HCT116 (cell line): ENCODE results near the gene SKAP1.

Experiments used
- ATF3 ChIP-seq: IDR thresholded peaks from 2 replicates; pipeline ENCODE4 v1.6.1; 2012
- CEBPB ChIP-seq: IDR thresholded peaks from 2 replicates; pipeline ENCODE4 v1.6.1; 2012; ENCODE audit warnings: low read depth
- CTCF ChIP-seq, 3 experiments: fragments of 200-600 bp in 1 of 3; sonication (generic) in 1 of 3; IDR thresholded peaks in 2 of 3; conservative IDR thresholded peaks in 1 of 3; 2 replicates each; pipeline ENCODE4 v1.5.1; 2012 to 2017; ENCODE audit warnings: low read depth in 2 of 3, low read length in 2 of 3, antibody characterized with exemption in 1 of 3, borderline replicate concordance in 1 of 3, control low read depth in 1 of 3, mild to moderate bottlenecking in 1 of 3, mixed read lengths in 1 of 3, mixed run types in 1 of 3, moderate library complexity in 1 of 3; ENCODE audit not compliant: insufficient read depth in 1 of 3
- EGR1 ChIP-seq: IDR thresholded peaks from 2 replicates; pipeline ENCODE4 v1.6.1; 2012; ENCODE audit warnings: low read depth
- EZH2 ChIP-seq: fragments of 200-600 bp; sonication (generic); IDR thresholded peaks from 2 replicates; pipeline ENCODE4 v1.6.1; 2017; ENCODE audit warnings: antibody characterized with exemption, mixed run types
- MAX ChIP-seq: IDR thresholded peaks from 2 replicates; pipeline ENCODE4 v1.6.1; 2012
- POLR2A ChIP-seq: IDR thresholded peaks from 2 replicates; pipeline ENCODE4 v1.7.0; 2011; ENCODE audit warnings: borderline replicate concordance; ENCODE audit not compliant: insufficient read depth, insufficient read length; ENCODE audit errors: extremely low read depth
- POLR2AphosphoS5 ChIP-seq: IDR thresholded peaks from 2 replicates; pipeline ENCODE4 v1.6.1; 2011; ENCODE audit warnings: mild to moderate bottlenecking, low read depth, low read length, moderate library complexity
- REST ChIP-seq: IDR thresholded peaks from 2 replicates; pipeline ENCODE4 v1.6.1; 2012; ENCODE audit warnings: low read depth
- SP1 ChIP-seq: IDR thresholded peaks from 2 replicates; pipeline ENCODE4 v1.6.1; 2012; ENCODE audit warnings: low read depth
- TCF7L2 ChIP-seq: IDR thresholded peaks from 2 replicates; pipeline ENCODE4 v1.7.0; 2011; ENCODE audit warnings: borderline replicate concordance, inconsistent platforms; ENCODE audit not compliant: insufficient read depth, insufficient read length; ENCODE audit errors: extremely low read depth
- YY1 ChIP-seq: IDR thresholded peaks from 2 replicates; pipeline ENCODE4 v1.6.1; 2011; ENCODE audit warnings: low read length, low read depth, moderate library complexity, mild to moderate bottlenecking; ENCODE audit not compliant: insufficient replicate concordance; ENCODE audit errors: extremely low read depth
- ZBTB33 ChIP-seq: IDR thresholded peaks from 2 replicates; pipeline ENCODE4 v1.6.1; 2011; ENCODE audit warnings: mild to moderate bottlenecking, low read length, moderate library complexity; ENCODE audit not compliant: insufficient replicate concordance; ENCODE audit errors: extremely low read depth

GRCh38 chr17:48468299-48468698, 38.3 kb upstream of the SKAP1 start:
- TF ChIP-seq POLR2A (no peak), CTCF (IDR thresholded peaks at IDR 0.05 in 2 of 3, conservative IDR thresholded peaks at IDR 0.05 in 1 of 3; ENCODE audit: borderline replicate concordance in 1 of 3, insufficient read depth in 1 of 3, low read depth in 2 of 3, low read length in 2 of 3) (no peak), CEBPB (no peak), TCF7L2 (no peak), EGR1 (no peak), MAX (no peak), YY1 (no peak), ATF3 (no peak), ZBTB33 (no peak), POLR2AphosphoS5 (no peak), EZH2 (no peak), SP1 (no peak), REST (no peak)
